ENCODE results near the gene THSD4.
"Not testable (repeated sequence)": the region's sequence is repeated elsewhere in the genome, so short reads cannot be mapped to it uniquely, and the experiment has no call there.

The THSD4 gene

DNA sequence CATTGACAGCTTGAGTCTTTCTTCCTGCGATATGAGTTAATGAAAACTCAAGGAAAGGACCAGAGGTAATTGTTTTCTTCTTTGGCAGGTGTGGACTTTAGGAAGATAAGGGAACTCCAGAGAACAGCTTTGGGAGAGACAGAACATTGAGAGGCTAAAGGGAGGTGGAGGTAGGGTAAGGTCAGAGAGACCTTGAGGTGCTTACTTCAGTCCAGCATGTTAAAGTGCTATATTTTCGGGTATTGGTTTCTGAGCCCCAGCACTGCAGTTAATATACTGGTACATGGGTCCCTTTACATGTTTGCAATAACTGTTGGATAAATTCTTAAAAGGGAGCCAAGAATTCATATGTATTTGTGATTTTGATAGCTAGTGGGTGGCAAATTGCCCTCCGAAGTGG is 322.1 kb downstream of the THSD4 start:
- Histone ChIP-seq H3K27me3 (ENCODE audit: low read depth) (no peaks in the 10 kb centered on the region), H3K4me3 (no peak overlapping the region), H3K4me1 (peaks cover 9% of the 10 kb centered on the region; the same call in 1 of the 2 replicates), H3K9me3 (peaks cover 2% of the 10 kb centered on the region; the same call in 1 of the 2 replicates), H3K36me3 (replicated peaks) (no peaks in the 10 kb centered on the region)
- no peak for DNase-seq (ENCODE audit: low spot score in 2 of 2)
- in situ Hi-C loops (cut with MboI; ENCODE audit: low sequenced_read_pairs) = no loop called here

DNA sequence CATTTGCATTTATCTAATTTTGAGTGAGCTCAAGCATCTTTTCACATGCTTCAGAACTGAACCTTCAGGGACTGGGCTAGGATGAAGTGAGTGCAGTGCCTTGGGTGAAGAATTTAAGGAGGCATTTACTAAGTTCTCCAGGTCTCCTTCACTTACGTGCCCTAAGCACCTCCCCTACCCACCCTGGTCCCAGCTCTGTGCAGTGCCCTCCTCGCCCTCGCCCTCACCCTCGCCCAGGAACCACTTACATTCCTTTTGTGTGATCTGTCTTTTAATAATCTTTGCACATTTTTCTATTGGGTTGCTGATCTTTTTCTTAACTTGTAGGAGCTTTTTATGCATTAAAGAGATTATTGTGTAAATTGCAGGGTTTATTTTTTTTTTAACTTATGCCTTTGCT is 322.6 kb downstream of the THSD4 start:
- no peak overlapping the region for H3K4me3 ChIP-seq
- no peaks in the 10 kb centered on the region for H3K36me3 ChIP-seq (replicated peaks)
- peaks cover 12% of the 10 kb centered on the region for H3K4me1 ChIP-seq
- peaks cover 2% of the 10 kb centered on the region; the same call in 1 of the 2 replicates for H3K9me3 ChIP-seq
- in situ Hi-C loops (cut with MboI; ENCODE audit: low sequenced_read_pairs) = no loop called here
- H3K27me3 ChIP-seq (ENCODE audit: low read depth) = no peaks in the 10 kb centered on the region
- DNase-seq (ENCODE audit: low spot score in 2 of 2) = no peak

GRCh38 chr15:71439478-71439877 is 324.2 kb downstream of the THSD4 start:
- H3K27me3 ChIP-seq (ENCODE audit: low read depth); DNase-seq (ENCODE audit: low spot score in 2 of 2); H3K4me3 ChIP-seq; H3K9me3 ChIP-seq; H3K36me3 ChIP-seq (replicated peaks); in situ Hi-C loops (cut with MboI; ENCODE audit: low sequenced_read_pairs): not testable (repeated sequence)
- H3K4me1 ChIP-seq = peaks cover 25% of the 10 kb centered on the region

GRCh38 chr15:71440489-71441110 is 325.3 kb downstream of the THSD4 start:
- Histone ChIP-seq H3K4me3 (no peak overlapping the region), H3K36me3 (replicated peaks) (no peaks in the 10 kb centered on the region), H3K9me3 (peaks cover 2% of the 10 kb centered on the region; the same call in 1 of the 2 replicates), H3K4me1 (peaks cover 21% of the 10 kb centered on the region), H3K27me3 (ENCODE audit: low read depth) (no peaks in the 10 kb centered on the region)
- in situ Hi-C loops (cut with MboI; ENCODE audit: low sequenced_read_pairs) = loop anchor here (5.0 to 10.0 kb wide), 3 partner anchors 323 to 468 kb away; partner anchors contain the start of gene THSD4
- peak in 1 of 2 experiments; percentile 96 for DNase-seq (ENCODE audit: low spot score in 2 of 2)

- in situ Hi-C loops (cut with MboI; ENCODE audit: low sequenced_read_pairs) = loop anchor here (5.0 to 10.0 kb wide), 3 partner anchors 326 to 471 kb away; partner anchors contain the start of gene THSD4
- Histone ChIP-seq H3K9me3 (no peaks in the 10 kb centered on the region), H3K27me3 (ENCODE audit: low read depth) (no peaks in the 10 kb centered on the region), H3K4me3 (no peak overlapping the region), H3K4me1 (peaks cover 21% of the 10 kb centered on the region), H3K36me3 (replicated peaks) (no peaks in the 10 kb centered on the region)
- DNase-seq (ENCODE audit: low spot score in 2 of 2) = peak; percentile 91 to 96
These were observed 328.3 kb downstream of the THSD4 start for GRCh38 chr15:71443538-71443937.

GRCh38 chr15:71444032-71444810 is 328.9 kb downstream of the THSD4 start:
- in situ Hi-C loops (cut with MboI; ENCODE audit: low sequenced_read_pairs) = loop anchor here (5.0 to 10.0 kb wide), 3 partner anchors 327 to 472 kb away; partner anchors contain the start of gene THSD4
- Histone ChIP-seq H3K9me3 (no peaks in the 10 kb centered on the region), H3K4me1 (peaks cover 21% of the 10 kb centered on the region), H3K4me3 (no peak overlapping the region), H3K27me3 (ENCODE audit: low read depth) (no peaks in the 10 kb centered on the region), H3K36me3 (replicated peaks) (no peaks in the 10 kb centered on the region)
- DNase-seq (ENCODE audit: low spot score in 2 of 2) = no peak

GRCh38 chr15:71444866-71445590 is 329.8 kb downstream of the THSD4 start:
- peaks cover 20% of the 10 kb centered on the region for H3K4me1 ChIP-seq
- in situ Hi-C loops (cut with MboI; ENCODE audit: low sequenced_read_pairs) = loop anchor here (5.0 to 10.0 kb wide), 3 partner anchors 328 to 473 kb away; partner anchors contain the start of gene THSD4
- H3K4me3 ChIP-seq = no peak overlapping the region
- H3K9me3 ChIP-seq = no peaks in the 10 kb centered on the region
- no peaks in the 10 kb centered on the region for H3K36me3 ChIP-seq (replicated peaks)
- DNase-seq (ENCODE audit: low spot score in 2 of 2) = no peak
- no peaks in the 10 kb centered on the region for H3K27me3 ChIP-seq (ENCODE audit: low read depth)

DNA sequence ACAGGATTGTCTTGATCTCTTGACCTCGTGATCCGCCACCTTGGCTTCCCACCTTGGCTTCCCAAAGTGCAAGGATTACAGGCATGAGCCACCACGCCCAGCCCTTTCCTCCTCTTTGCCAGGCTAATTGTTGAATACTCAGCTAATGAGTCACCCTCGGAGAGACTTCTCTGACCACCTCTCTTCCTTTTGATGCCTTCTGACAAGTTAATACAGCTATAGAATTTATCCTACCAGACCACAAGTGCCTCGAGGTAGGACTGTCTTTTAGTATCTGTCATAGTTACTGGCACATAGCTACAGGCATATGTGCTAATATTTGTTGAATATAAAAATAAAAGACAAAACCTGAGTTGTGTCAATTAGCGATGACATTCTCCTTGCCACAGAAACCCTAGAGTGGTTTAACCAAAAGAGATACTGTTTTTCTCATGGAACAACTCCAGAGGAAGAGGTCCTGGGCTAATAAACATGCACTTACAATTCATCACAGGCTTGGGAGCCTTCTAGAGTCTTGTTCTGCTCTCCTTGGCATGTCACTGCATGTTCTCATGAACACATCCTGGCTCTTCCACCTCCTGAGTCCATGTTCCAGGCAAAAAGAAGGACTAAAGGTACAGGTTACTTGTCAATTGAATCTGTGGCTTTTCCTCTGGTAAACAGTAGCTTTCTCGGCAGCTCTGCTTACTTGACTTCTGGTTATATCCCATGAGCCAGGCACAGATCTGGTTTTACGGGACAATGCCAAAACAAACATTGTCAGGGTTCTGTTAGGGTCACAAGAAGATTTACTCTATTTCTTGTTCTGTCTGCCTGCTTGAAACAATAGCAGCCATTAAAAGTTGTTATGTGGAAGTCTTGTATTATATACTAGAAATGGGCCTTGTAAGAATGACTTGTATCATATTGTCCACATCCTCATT is 332.3 kb downstream of the THSD4 start:
- DNase-seq (ENCODE audit: low spot score in 2 of 2) = no peak
- Histone ChIP-seq H3K27me3 (ENCODE audit: low read depth) (no peaks in the 10 kb centered on the region), H3K4me1 (peaks cover 16% of the 10 kb centered on the region), H3K36me3 (replicated peaks) (no peaks in the 10 kb centered on the region), H3K9me3 (no peaks in the 10 kb centered on the region), H3K4me3 (no peak overlapping the region)
- in situ Hi-C loops (cut with MboI; ENCODE audit: low sequenced_read_pairs) = loop anchor here (10.0 kb wide), 1 partner anchor 433 kb away; no protein-coding TSS in a partner anchor

GRCh38 chr15:71448688-71449114 is 333.4 kb downstream of the THSD4 start:
- H3K27me3 ChIP-seq (ENCODE audit: low read depth) = no peaks in the 10 kb centered on the region
- H3K36me3 ChIP-seq (replicated peaks) = no peaks in the 10 kb centered on the region
- DNase-seq (ENCODE audit: low spot score in 2 of 2) = peak; percentile 83 to 86
- in situ Hi-C loops (cut with MboI; ENCODE audit: low sequenced_read_pairs) = loop anchor here (10.0 kb wide), 1 partner anchor 434 kb away; no protein-coding TSS in a partner anchor
- H3K4me1 ChIP-seq = peaks cover 8% of the 10 kb centered on the region
- H3K4me3 ChIP-seq = no peak overlapping the region
- H3K9me3 ChIP-seq = no peaks in the 10 kb centered on the region

GRCh38 chr15:71449363-71449762 is 334.1 kb downstream of the THSD4 start:
- no peaks in the 10 kb centered on the region for H3K9me3 ChIP-seq
- no peaks in the 10 kb centered on the region for H3K27me3 ChIP-seq (ENCODE audit: low read depth)
- no peaks in the 10 kb centered on the region for H3K36me3 ChIP-seq (replicated peaks)
- H3K4me1 ChIP-seq = peaks cover 1% of the 10 kb centered on the region
- H3K4me3 ChIP-seq = no peak overlapping the region
- in situ Hi-C loops (cut with MboI; ENCODE audit: low sequenced_read_pairs) = loop anchor here (10.0 kb wide), 1 partner anchor 435 kb away; no protein-coding TSS in a partner anchor
- no peak for DNase-seq (ENCODE audit: low spot score in 2 of 2)

DNA sequence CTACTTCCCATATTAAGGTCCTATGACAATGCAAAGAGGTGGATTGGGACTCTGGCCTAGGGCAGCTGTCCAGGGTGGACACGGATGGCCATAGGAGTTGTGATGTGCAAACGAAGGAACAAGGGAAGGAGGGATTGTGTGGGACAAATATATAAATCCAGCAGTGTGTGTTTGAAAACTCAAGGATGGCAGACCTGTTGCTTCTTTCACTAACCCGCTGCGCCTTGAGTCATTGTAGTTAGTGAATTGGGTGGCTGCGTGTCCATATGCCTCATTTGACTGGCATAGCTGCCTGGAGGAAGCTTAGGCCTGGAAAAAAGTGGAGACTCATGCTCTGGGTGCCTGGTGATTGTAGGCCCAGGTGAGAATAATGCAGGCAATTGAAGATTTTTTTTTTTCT is 334.7 kb downstream of the THSD4 start:
- H3K4me1 ChIP-seq = no peaks in the 10 kb centered on the region
- no peak for DNase-seq (ENCODE audit: low spot score in 2 of 2)
- in situ Hi-C loops (cut with MboI; ENCODE audit: low sequenced_read_pairs) = loop anchor here (10.0 kb wide), 1 partner anchor 435 kb away; no protein-coding TSS in a partner anchor
- no peaks in the 10 kb centered on the region for H3K9me3 ChIP-seq
- no peak overlapping the region for H3K4me3 ChIP-seq
- no peaks in the 10 kb centered on the region for H3K36me3 ChIP-seq (replicated peaks)
- no peaks in the 10 kb centered on the region for H3K27me3 ChIP-seq (ENCODE audit: low read depth)

DNA sequence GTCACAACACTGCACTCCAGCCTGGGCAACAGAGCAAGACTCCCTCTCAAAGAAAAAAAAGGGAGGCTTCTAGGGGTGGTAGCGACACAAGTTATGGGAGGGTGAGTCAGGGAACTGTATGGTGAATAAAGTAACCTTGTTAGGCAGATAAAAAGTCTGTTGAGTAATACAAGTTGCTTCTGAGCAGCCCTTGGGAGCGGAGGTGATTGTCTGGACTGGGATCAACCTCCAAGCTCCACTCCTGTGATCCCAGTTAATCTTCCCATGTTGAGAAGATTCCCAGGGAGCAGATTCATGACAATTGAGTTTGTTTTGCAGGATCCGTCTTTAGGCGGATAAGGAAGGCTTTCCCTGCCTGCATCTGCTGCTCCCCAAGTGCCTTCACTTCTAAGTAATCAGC is 335.9 kb downstream of the THSD4 start:
- no peaks in the 10 kb centered on the region for H3K4me1 ChIP-seq
- no peak for DNase-seq (ENCODE audit: low spot score in 2 of 2)
- in situ Hi-C loops (cut with MboI; ENCODE audit: low sequenced_read_pairs) = no loop called here
- no peaks in the 10 kb centered on the region for H3K36me3 ChIP-seq (replicated peaks)
- no peaks in the 10 kb centered on the region for H3K27me3 ChIP-seq (ENCODE audit: low read depth)
- no peaks in the 10 kb centered on the region for H3K9me3 ChIP-seq
- H3K4me3 ChIP-seq = no peak overlapping the region

DNA sequence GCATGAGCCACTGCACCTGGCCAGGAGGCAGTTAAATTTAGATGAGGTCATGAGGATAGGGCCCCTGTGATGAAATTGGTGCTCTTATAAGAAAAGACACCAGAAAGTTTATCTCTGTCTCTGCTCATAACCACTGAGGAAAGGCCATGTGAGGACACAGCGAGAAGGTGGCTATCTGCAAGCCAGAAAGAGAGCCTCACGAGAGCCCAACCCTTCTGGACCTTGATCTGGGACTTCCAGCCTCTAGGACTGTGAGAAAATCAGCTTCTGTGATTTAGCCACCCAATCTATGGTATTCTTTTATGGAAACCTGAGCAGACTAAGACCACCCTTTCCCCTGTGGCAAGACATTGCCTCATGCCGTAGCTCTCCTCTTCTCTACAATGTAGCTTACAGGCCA is 337.6 kb downstream of the THSD4 start:
- in situ Hi-C loops (cut with MboI; ENCODE audit: low sequenced_read_pairs) = no loop called here
- Histone ChIP-seq H3K36me3 (replicated peaks) (no peaks in the 10 kb centered on the region), H3K4me3 (no peak overlapping the region), H3K27me3 (ENCODE audit: low read depth) (no peaks in the 10 kb centered on the region), H3K4me1 (no peaks in the 10 kb centered on the region), H3K9me3 (no peaks in the 10 kb centered on the region)
- DNase-seq (ENCODE audit: low spot score in 2 of 2) = no peak

Measured in HAP-1 (cell line).